ENCODE results near the gene ADGRG4. TPM values are rescaled to one million over a fixed set of nuclear protein-coding genes. Genes with fewer than 3 reads are reported as not detected.

ADGRG4 gene
- polyA plus RNA-seq, 3 donors: not detected

GRCh38 chrX:136322064-136322463 is 21.3 kb downstream of the ADGRG4 start:
- H3K4me1 Mint-ChIP-seq: no peaks in the 10 kb centered on the region
- Histone ChIP-seq H3K9me3 (replicated peaks in 1 of 2; ENCODE audit: control insufficient read depth in 1 of 2, insufficient read depth in 1 of 2, low read length in 2 of 2) (no peaks in the 10 kb centered on the region), H3K27me3 (ENCODE audit: control insufficient read depth in 2 of 2, insufficient read depth in 2 of 2, low read length in 2 of 2) (no peaks in the 10 kb centered on the region), H3K36me3 (replicated peaks in 1 of 2; ENCODE audit: control insufficient read depth in 1 of 2, insufficient read depth in 2 of 2, low read length in 2 of 2) (no peaks in the 10 kb centered on the region), H2AFZ (ENCODE audit: insufficient read depth, low read depth, low read length, poor library complexity, severe bottlenecking) (no peak overlapping the region), H3K4me1 (ENCODE audit: control insufficient read depth in 1 of 2, insufficient read depth in 2 of 2, low read length in 2 of 2) (no peaks in the 10 kb centered on the region), H3K79me2 (ENCODE audit: insufficient read depth, low read length) (no peaks in the 10 kb centered on the region), H3K4me3 (replicated peaks in 1 of 3; ENCODE audit: low read depth in 2 of 3, low read length in 3 of 3) (no peak overlapping the region), H3K4me2 (replicated peaks; ENCODE audit: extremely low read depth, low read length, poor library complexity, severe bottlenecking) (no peak overlapping the region), H4K20me1 (ENCODE audit: insufficient read depth, low read length) (no peaks in the 10 kb centered on the region), H3K27ac (ENCODE audit: low read depth in 1 of 2, low read length in 2 of 2) (no peak overlapping the region), H3K9ac (ENCODE audit: insufficient read depth, low read length, poor library complexity, severe bottlenecking) (no peak overlapping the region)
- no CpG with 5 or more reads among the region's 2 CpGs for WGBS (ENCODE audit: insufficient coverage)
- H3K36me3 Mint-ChIP-seq: no peaks in the 10 kb centered on the region
- no peak overlapping the region for H3K4me3 Mint-ChIP-seq
- peaks cover 0 to 2% (median 0%) of the 10 kb centered on the region in 7 donors for H3K9me3 Mint-ChIP-seq
- intact Hi-C loops (cut with micrococcal nuclease): no loop called here
- DNase-seq: no peak
- H3K27ac Mint-ChIP-seq: no peak overlapping the region
- H3K27me3 Mint-ChIP-seq (ENCODE audit: low read depth in 3 of 3): peaks cover 0 to 3% (median 0%) of the 10 kb centered on the region in 3 donors
- no peak for TF ChIP-seq CTCF (IDR thresholded peaks at IDR 0.05)

GRCh38 chrX:136325377-136325776 is 24.6 kb downstream of the ADGRG4 start:
- Mint-ChIP-seq H3K27ac (no peak overlapping the region), H3K27me3 (ENCODE audit: low read depth in 3 of 3) (no peaks in the 10 kb centered on the region), H3K36me3 (no peaks in the 10 kb centered on the region), H3K9me3 (no peaks in the 10 kb centered on the region), H3K4me3 (no peak overlapping the region), H3K4me1 (no peaks in the 10 kb centered on the region)
- Histone ChIP-seq H3K27me3 (ENCODE audit: control insufficient read depth in 2 of 2, insufficient read depth in 2 of 2, low read length in 2 of 2) (peaks cover 0 to 2% of the 10 kb centered on the region in 2 donors), H3K4me1 (ENCODE audit: control insufficient read depth in 1 of 2, insufficient read depth in 2 of 2, low read length in 2 of 2) (no peaks in the 10 kb centered on the region), H3K9me3 (replicated peaks in 1 of 2; ENCODE audit: control insufficient read depth in 1 of 2, insufficient read depth in 1 of 2, low read length in 2 of 2) (no peaks in the 10 kb centered on the region), H3K27ac (ENCODE audit: low read depth in 1 of 2, low read length in 2 of 2) (no peak overlapping the region), H4K20me1 (ENCODE audit: insufficient read depth, low read length) (no peaks in the 10 kb centered on the region), H2AFZ (ENCODE audit: insufficient read depth, low read depth, low read length, poor library complexity, severe bottlenecking) (no peak overlapping the region), H3K36me3 (replicated peaks in 1 of 2; ENCODE audit: control insufficient read depth in 1 of 2, insufficient read depth in 2 of 2, low read length in 2 of 2) (no peaks in the 10 kb centered on the region), H3K9ac (ENCODE audit: insufficient read depth, low read length, poor library complexity, severe bottlenecking) (no peak overlapping the region), H3K4me3 (replicated peaks in 1 of 3; ENCODE audit: low read depth in 2 of 3, low read length in 3 of 3) (no peak overlapping the region), H3K4me2 (replicated peaks; ENCODE audit: extremely low read depth, low read length, poor library complexity, severe bottlenecking) (no peak overlapping the region), H3K79me2 (ENCODE audit: insufficient read depth, low read length) (no peaks in the 10 kb centered on the region)
- intact Hi-C loops (cut with micrococcal nuclease): no loop called here
- WGBS (ENCODE audit: insufficient coverage): no CpG with 5 or more reads among the region's 4 CpGs
- no peak for TF ChIP-seq CTCF (IDR thresholded peaks at IDR 0.05)
- no peak for DNase-seq
